Stimulated activated naive CD8-positive, alpha-beta T cell treated with anti-CD3 and anti-CD28 coated beads, Interleukin-15, Interleukin-2, amounts not matched to agents 100 U/mL and 50 U/mL, for 24 hours (primary cell): ENCODE measurements around the gene CFAP99.
"Not testable (repeated sequence)": the region's sequence is repeated elsewhere in the genome, so short reads cannot be mapped to it uniquely, and the experiment has no call there.

Experiments used
- ATAC-seq: fragments of 150-1000 bp; cut with Tn5 transposase; one replicate; pipeline ENCODE4 v1.10.0; 2021
- DNase-seq: peaks from one replicate; pipeline ENCODE4 v3.0.0; 2021

CFAP99 gene

GRCh38 chr4:2449051-2449450 lies 30.3 kb downstream of the CFAP99 start:
- DNase-seq = no peak
- ATAC-seq = no peak

GRCh38 chr4:2449511-2450392 lies 31.0 kb downstream of the CFAP99 start:
- no peak for DNase-seq
- ATAC-seq = no peak

- no peak for ATAC-seq
Observed at GRCh38 chr4:2450394-2451035, 31.8 kb downstream of the CFAP99 start.

GRCh38 chr4:2451036-2451520 lies 32.3 kb downstream of the CFAP99 start:
- DNase-seq (no peak), ATAC-seq (no peak)

More at GRCh38 chr4:2450394-2451035, 31.8 kb downstream of the CFAP99 start:
- no peak for DNase-seq

GRCh38 chr4:2451821-2452785 lies 33.3 kb downstream of the CFAP99 start:
- DNase-seq (no peak), ATAC-seq (no peak)

- no peak for ATAC-seq
- DNase-seq = no peak
Observed at GRCh38 chr4:2457481-2458295, 38.9 kb downstream of the CFAP99 start.

- DNase-seq (no peak), ATAC-seq (no peak)
Observed at GRCh38 chr4:2458546-2459491, 40.1 kb downstream of the CFAP99 start.

- no peak for ATAC-seq
- no peak for DNase-seq
Observed at GRCh38 chr4:2459589-2460349, 41.0 kb downstream of the CFAP99 start.

- ATAC-seq (no peak), DNase-seq (no peak)
Observed at GRCh38 chr4:2461246-2461960, 42.6 kb downstream of the CFAP99 start.

GRCh38 chr4:2462218-2462991 lies 43.6 kb downstream of the CFAP99 start:
- DNase-seq = peak; percentile 72
- peak; percentile 92 for ATAC-seq

GRCh38 chr4:2462992-2463762 lies 44.4 kb downstream of the CFAP99 start:
- ATAC-seq = no peak
- DNase-seq = no peak

- ATAC-seq = no peak
- no peak for DNase-seq
Observed at GRCh38 chr4:2465032-2465431, 46.3 kb downstream of the CFAP99 start.

- DNase-seq, ATAC-seq: not testable (repeated sequence)
Observed at GRCh38 chr4:2465544-2465943, 46.8 kb downstream of the CFAP99 start.

GRCh38 chr4:2468456-2469191 lies 49.9 kb downstream of the CFAP99 start, which contains the start of gene RNF4:
Gene RNF4, plus strand, starts transcription at chr4:2469106. Its CDS starts 21,388 bp downstream, at chr4:2490494.
- ATAC-seq (peak; percentile 88), DNase-seq (peak; percentile 95)

- peak; percentile 81 for DNase-seq
- peak; percentile 59 for ATAC-seq
Observed at GRCh38 chr4:2469192-2469984, 50.6 kb downstream of the CFAP99 start.
